Neural cell (in vitro differentiated cells): Measurements from ENCODE around the gene ATL1. TPM values are rescaled to one million over a fixed set of nuclear protein-coding genes. Genes with fewer than 3 reads are reported as not detected.
"Not testable (repeated sequence)": the region's sequence is repeated elsewhere in the genome, so short reads cannot be mapped to it uniquely, and the experiment has no call there.

Experiments
- H2AFZ ChIP-seq: fragments of 200-600, 300-800 bp; sonication (generic), shearing (Covaris generic); 2 replicates; pipeline ENCODE4 v1.6.0; 2014; ENCODE audit warnings: low read depth, mild to moderate bottlenecking, antibody characterized with exemption, low read length, moderate library complexity
- H3F3A ChIP-seq: fragments of 200-600 bp; shearing (Covaris generic); 2 replicates; pipeline ENCODE4 v1.6.1; 2016; ENCODE audit warnings: mild to moderate bottlenecking, moderate library complexity, mixed read lengths, antibody characterized with exemption, low read length; ENCODE audit not compliant: insufficient read depth, poor library complexity, severe bottlenecking
- H3K27ac ChIP-seq: fragments of 200-600, 300-800 bp; sonication (generic), shearing (Covaris generic); 2 replicates; pipeline ENCODE4 v1.5.1; 2014; ENCODE audit warnings: mild to moderate bottlenecking, low read length, moderate library complexity
- H3K27me3 ChIP-seq: fragments of 300-800, 200-600 bp; sonication (generic), shearing (Covaris generic); 2 replicates; pipeline ENCODE4 v1.6.0; 2014; ENCODE audit warnings: mild to moderate bottlenecking, low read depth, low read length, moderate library complexity; ENCODE audit not compliant: insufficient read depth
- H3K36me3 ChIP-seq: fragments of 300-800, 200-600 bp; sonication (generic), shearing (Covaris generic); 2 replicates; pipeline ENCODE4 v1.5.1; 2014; ENCODE audit warnings: mild to moderate bottlenecking, antibody characterized with exemption, low read length, moderate library complexity; ENCODE audit not compliant: insufficient read depth
- H3K4me2 ChIP-seq: fragments of 300-800, 200-600 bp; sonication (generic), shearing (Covaris generic); 2 replicates; pipeline ENCODE4 v1.6.0; 2014; ENCODE audit warnings: mild to moderate bottlenecking, low read length
- H3K4me3 ChIP-seq: fragments of 300-800, 200-600 bp; sonication (generic), shearing (Covaris generic); 2 replicates; pipeline ENCODE4 v1.5.1; 2014; ENCODE audit warnings: mild to moderate bottlenecking, low read length, moderate library complexity
- H3K79me2 ChIP-seq: fragments of 200-600 bp; shearing (Covaris generic); replicated peaks from 2 replicates; pipeline ENCODE4 v1.6.0; 2014; ENCODE audit warnings: mild to moderate bottlenecking, low read length, moderate library complexity; ENCODE audit not compliant: insufficient read depth
- H3K9ac ChIP-seq: fragments of 300-800, 200-600 bp; sonication (generic), shearing (Covaris generic); 2 replicates; pipeline ENCODE4 v1.6.1; 2016; ENCODE audit warnings: mild to moderate bottlenecking, low read length, mixed read lengths
- H3K9me2 ChIP-seq: fragments of 200-600 bp; shearing (Covaris generic); 2 replicates; pipeline ENCODE4 v1.6.1; 2016; ENCODE audit warnings: mild to moderate bottlenecking, low read length, mixed read lengths; ENCODE audit not compliant: insufficient read depth
- H3K9me3 ChIP-seq: fragments of 200-600, 300-800 bp; sonication (generic), shearing (Covaris generic); 2 replicates; pipeline ENCODE4 v1.6.1; 2016; ENCODE audit warnings: mild to moderate bottlenecking, mixed run types, low read length, moderate library complexity, mixed read lengths
- H4K20me1 ChIP-seq: fragments of 200-600 bp; shearing (Covaris generic); 2 replicates; pipeline ENCODE4 v1.6.1; 2016; ENCODE audit warnings: mild to moderate bottlenecking, mixed run types; ENCODE audit not compliant: insufficient read depth
- EP300 ChIP-seq: fragments of 450-650 bp; conservative IDR thresholded peaks from 2 replicates; pipeline ENCODE4 v1.6.1; 2014; ENCODE audit warnings: antibody characterized with exemption, mild to moderate bottlenecking, moderate library complexity; ENCODE audit not compliant: poor library complexity, severe bottlenecking
- MXI1 ChIP-seq: fragments of 450-650 bp; conservative IDR thresholded peaks from 2 replicates; pipeline ENCODE4 v1.6.1; 2014; ENCODE audit warnings: antibody characterized with exemption, mild to moderate bottlenecking; ENCODE audit not compliant: poor library complexity, severe bottlenecking
- POLR2AphosphoS5 ChIP-seq: IDR thresholded peaks from 2 replicates; pipeline ENCODE4 v1.6.1; 2012
- RAD21 ChIP-seq: fragments of 450-650 bp; conservative IDR thresholded peaks from 2 replicates; pipeline ENCODE4 v1.6.1; 2014; ENCODE audit warnings: antibody characterized with exemption, mild to moderate bottlenecking, moderate library complexity
- SMC3 ChIP-seq: fragments of 450-650 bp; conservative IDR thresholded peaks from 2 replicates; pipeline ENCODE4 v1.6.1; 2014; ENCODE audit warnings: antibody characterized with exemption, mild to moderate bottlenecking, moderate library complexity; ENCODE audit not compliant: poor library complexity
- TAF1 ChIP-seq: IDR thresholded peaks from 2 replicates; pipeline ENCODE4 v1.6.1; 2012; ENCODE audit warnings: low read depth
- polyA plus RNA-seq: library from polyadenylated mRNA; depleted of rRNA; stranded (reverse); fragments of >200 nt; gene quantifications from 2 replicates; pipeline ENCODE4 v1.2.3, GENCODE V29; 2014
- TF ChIP-seq, protein P1 (sequence below): IDR thresholded peaks from 2 replicates; pipeline ENCODE4 v1.6.1; 2012; ENCODE audit warnings: borderline replicate concordance
- TF ChIP-seq, protein P2 (sequence below): fragments of 450-650 bp; IDR thresholded peaks from 2 replicates; pipeline ENCODE4 v1.5.1; 2014; ENCODE audit warnings: antibody characterized with exemption, mild to moderate bottlenecking, moderate library complexity; ENCODE audit not compliant: poor library complexity, severe bottlenecking

Gene ATL1
- polyA plus RNA-seq, 1 donor from 2014 or later, result 70.4 TPM

DNA sequence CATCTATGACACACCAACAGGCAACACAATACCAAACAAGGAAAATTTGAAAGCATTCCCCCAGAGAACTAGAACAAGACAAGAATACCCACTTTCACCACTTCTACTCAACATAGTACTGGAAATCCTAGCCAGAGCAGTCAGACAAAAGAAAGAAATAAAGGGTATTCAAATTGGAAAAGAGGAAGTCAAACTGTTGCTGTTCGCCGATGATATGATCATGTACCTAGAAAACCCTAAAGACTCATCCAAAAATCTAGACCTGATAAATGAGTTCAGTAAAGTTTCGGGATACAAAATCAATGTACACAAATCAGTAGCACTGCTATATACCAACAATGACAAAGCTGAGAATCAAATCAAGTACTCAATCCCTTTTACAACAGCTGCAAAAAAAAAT is 8.1 kb upstream of the ATL1 start:
- Histone ChIP-seq H3K4me2 (no peak overlapping the region), H3K9ac (no peak overlapping the region), H3K9me3 (no peaks in the 10 kb centered on the region), H3K27ac (no peak overlapping the region), H4K20me1 (no peaks in the 10 kb centered on the region), H3K36me3 (no peaks in the 10 kb centered on the region), H2AFZ (no peak overlapping the region), H3K4me3 (no peak overlapping the region), H3K79me2 (no peaks in the 10 kb centered on the region), H3K9me2 (no peaks in the 10 kb centered on the region), H3F3A (no peaks in the 10 kb centered on the region), H3K27me3 (no peaks in the 10 kb centered on the region)
- TF ChIP-seq SMC3 (no peak), MXI1 (no peak), TAF1 (no peak), RAD21 (no peak), EP300 (no peak)
- TF ChIP-seq, protein P1, sequence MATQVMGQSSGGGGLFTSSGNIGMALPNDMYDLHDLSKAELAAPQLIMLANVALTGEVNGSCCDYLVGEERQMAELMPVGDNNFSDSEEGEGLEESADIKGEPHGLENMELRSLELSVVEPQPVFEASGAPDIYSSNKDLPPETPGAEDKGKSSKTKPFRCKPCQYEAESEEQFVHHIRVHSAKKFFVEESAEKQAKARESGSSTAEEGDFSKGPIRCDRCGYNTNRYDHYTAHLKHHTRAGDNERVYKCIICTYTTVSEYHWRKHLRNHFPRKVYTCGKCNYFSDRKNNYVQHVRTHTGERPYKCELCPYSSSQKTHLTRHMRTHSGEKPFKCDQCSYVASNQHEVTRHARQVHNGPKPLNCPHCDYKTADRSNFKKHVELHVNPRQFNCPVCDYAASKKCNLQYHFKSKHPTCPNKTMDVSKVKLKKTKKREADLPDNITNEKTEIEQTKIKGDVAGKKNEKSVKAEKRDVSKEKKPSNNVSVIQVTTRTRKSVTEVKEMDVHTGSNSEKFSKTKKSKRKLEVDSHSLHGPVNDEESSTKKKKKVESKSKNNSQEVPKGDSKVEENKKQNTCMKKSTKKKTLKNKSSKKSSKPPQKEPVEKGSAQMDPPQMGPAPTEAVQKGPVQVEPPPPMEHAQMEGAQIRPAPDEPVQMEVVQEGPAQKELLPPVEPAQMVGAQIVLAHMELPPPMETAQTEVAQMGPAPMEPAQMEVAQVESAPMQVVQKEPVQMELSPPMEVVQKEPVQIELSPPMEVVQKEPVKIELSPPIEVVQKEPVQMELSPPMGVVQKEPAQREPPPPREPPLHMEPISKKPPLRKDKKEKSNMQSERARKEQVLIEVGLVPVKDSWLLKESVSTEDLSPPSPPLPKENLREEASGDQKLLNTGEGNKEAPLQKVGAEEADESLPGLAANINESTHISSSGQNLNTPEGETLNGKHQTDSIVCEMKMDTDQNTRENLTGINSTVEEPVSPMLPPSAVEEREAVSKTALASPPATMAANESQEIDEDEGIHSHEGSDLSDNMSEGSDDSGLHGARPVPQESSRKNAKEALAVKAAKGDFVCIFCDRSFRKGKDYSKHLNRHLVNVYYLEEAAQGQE, result no peak
- TF ChIP-seq, protein P2, sequence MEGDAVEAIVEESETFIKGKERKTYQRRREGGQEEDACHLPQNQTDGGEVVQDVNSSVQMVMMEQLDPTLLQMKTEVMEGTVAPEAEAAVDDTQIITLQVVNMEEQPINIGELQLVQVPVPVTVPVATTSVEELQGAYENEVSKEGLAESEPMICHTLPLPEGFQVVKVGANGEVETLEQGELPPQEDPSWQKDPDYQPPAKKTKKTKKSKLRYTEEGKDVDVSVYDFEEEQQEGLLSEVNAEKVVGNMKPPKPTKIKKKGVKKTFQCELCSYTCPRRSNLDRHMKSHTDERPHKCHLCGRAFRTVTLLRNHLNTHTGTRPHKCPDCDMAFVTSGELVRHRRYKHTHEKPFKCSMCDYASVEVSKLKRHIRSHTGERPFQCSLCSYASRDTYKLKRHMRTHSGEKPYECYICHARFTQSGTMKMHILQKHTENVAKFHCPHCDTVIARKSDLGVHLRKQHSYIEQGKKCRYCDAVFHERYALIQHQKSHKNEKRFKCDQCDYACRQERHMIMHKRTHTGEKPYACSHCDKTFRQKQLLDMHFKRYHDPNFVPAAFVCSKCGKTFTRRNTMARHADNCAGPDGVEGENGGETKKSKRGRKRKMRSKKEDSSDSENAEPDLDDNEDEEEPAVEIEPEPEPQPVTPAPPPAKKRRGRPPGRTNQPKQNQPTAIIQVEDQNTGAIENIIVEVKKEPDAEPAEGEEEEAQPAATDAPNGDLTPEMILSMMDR, result no peak

DNA sequence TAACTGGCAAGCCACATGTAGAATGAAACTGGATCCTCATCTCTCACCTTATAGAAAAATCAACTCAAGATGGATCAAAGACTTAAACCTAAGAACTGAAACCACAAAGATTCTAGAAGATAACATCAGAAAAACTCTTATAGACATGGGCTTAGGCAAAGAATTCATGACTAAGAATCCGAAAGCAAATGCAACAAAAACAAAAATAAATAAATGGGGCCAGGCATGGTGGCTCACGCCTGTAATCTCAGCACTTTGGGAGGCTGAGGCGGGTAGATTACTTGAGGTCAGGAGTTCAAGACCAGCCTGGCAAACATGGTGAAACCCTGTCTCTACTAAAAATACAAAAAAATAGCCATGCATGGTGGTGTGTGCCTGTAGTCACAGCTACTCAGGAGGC is 7.1 kb upstream of the ATL1 start:
- not testable (repeated sequence) for H3K4me3 ChIP-seq, H3K9me2 ChIP-seq, H3K4me2 ChIP-seq, H3K36me3 ChIP-seq, H4K20me1 ChIP-seq, H3K9me3 ChIP-seq, H3K27me3 ChIP-seq, H3F3A ChIP-seq, H3K27ac ChIP-seq, H3K9ac ChIP-seq, H2AFZ ChIP-seq, H3K79me2 ChIP-seq

DNA sequence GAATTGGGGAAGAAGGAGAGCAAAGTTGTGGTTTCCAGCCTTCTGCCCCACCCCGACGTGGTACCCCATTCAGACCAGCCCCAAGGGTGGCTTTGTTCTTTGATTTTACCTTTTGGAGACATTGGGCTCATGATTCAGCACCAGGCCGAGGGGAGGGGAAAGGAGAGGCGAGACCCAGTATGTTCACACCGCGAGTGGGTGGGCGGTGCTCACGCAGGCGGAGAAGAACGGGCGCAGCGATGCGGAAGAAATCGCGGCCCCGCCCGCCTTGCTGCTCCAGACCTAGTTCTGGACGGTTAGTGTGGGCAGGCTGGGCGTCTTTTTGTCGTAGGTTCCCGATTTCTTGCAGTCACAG is 963 bp downstream of the ATL1 start:
- peak overlapping the region; percentile 94 for H3K9ac ChIP-seq

More for the DNA sequence above, 963 bp downstream of the ATL1 start:
- Histone ChIP-seq H3K9me3 (no peaks in the 10 kb centered on the region), H2AFZ (peak overlapping the region; percentile 86), H3K4me2 (peak overlapping the region; percentile 87), H3K36me3 (no peaks in the 10 kb centered on the region), H3K79me2 (peaks cover 55% of the 10 kb centered on the region), H3K9me2 (no peaks in the 10 kb centered on the region), H4K20me1 (no peaks in the 10 kb centered on the region), H3K4me3 (peak overlapping the region; percentile 72), H3K27ac (peak overlapping the region; percentile 89), H3F3A (peaks cover 5% of the 10 kb centered on the region), H3K27me3 (no peaks in the 10 kb centered on the region)
- TF ChIP-seq POLR2AphosphoS5 (peak; percentile 92), TAF1 (peak; percentile 15), RAD21 (peak; percentile 17)
- TF ChIP-seq, protein P1, result no peak
- TF ChIP-seq, protein P2, result no peak
